B cell (primary cell): ENCODE results near the gene CD151.

Experiments
- EZH2 ChIP-seq: IDR thresholded peaks from 2 replicates; pipeline ENCODE4 v1.6.1; 2012; ENCODE audit warnings: borderline replicate concordance, low read depth, mild to moderate bottlenecking, moderate library complexity, low read length; ENCODE audit not compliant: insufficient read depth, poor library complexity, severe bottlenecking
- TF ChIP-seq, protein P1 (sequence below): fragments of 200-600 bp; IDR thresholded peaks from one replicate; pipeline ENCODE4 v1.8.0; 2022; ENCODE audit warnings: antibody characterized with exemption, mild to moderate bottlenecking

DNA sequence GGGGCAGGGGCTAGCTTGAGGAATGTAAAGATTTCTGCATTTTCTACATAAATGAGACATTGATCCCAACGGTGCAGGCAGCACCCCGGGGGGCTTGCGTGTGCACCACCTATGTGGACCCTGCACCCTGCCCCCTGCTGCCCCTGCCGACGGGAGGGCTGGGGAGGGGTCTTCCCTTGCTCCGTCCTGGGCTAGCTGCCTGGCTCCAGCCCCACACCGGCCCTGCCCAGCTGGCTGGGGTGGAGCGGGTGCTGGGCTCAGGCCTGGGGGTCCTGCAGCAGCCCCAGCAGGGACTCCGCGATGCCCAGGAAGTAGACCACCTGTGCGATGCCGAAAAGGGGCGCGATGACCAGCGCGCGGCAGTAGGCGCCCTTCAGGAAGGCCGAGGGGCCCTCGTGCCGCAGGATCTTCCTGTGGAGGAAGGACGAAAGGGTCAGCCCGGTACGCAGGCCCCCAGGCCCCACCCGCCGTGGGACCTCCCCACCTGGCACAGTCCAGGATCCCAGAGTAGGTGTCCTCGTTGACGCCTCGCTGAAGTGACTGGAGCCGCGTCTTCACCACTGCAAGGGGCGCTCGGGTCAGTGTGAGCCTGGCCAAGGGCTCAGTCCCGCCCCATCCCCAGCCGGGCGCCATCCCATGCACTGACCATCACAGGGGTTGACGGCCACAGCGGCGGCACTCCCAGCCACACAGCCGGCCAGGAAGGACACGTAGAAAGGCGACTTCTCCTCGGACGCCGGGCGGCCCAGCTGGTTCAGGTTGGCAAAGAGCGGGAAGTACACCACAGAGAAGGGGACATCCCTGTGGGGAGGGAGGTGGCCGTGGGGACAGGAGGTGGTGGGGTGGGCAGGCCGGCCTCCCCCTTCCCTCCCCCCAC, 40.9 kb upstream of the CD151 start:
- TF ChIP-seq, protein P1, sequence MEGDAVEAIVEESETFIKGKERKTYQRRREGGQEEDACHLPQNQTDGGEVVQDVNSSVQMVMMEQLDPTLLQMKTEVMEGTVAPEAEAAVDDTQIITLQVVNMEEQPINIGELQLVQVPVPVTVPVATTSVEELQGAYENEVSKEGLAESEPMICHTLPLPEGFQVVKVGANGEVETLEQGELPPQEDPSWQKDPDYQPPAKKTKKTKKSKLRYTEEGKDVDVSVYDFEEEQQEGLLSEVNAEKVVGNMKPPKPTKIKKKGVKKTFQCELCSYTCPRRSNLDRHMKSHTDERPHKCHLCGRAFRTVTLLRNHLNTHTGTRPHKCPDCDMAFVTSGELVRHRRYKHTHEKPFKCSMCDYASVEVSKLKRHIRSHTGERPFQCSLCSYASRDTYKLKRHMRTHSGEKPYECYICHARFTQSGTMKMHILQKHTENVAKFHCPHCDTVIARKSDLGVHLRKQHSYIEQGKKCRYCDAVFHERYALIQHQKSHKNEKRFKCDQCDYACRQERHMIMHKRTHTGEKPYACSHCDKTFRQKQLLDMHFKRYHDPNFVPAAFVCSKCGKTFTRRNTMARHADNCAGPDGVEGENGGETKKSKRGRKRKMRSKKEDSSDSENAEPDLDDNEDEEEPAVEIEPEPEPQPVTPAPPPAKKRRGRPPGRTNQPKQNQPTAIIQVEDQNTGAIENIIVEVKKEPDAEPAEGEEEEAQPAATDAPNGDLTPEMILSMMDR = no peak
- no peak for TF ChIP-seq EZH2
